Lung (tissue), 12 donors: ENCODE results near the gene MET. TPM values are rescaled to one million over a fixed set of nuclear protein-coding genes. Genes with fewer than 3 reads are reported as not detected.

Experiments
- ATAC-seq: fragments of 200-7000 bp; cut with Tn5 transposase; one replicate; pipeline ENCODE4 v1.9.1; 2020; ENCODE audit warnings: moderate number of reproducible peaks; ENCODE audit not compliant: insufficient read depth, low FRiP score
- DNase-seq, 3 donors: peaks; one replicate each; pipeline ENCODE4 v3.0.0-alpha.2; 2013 to 2017
- H3K27ac ChIP-seq, 2 donors: one replicate each; pipeline ENCODE4 v1.5.1; 2013; ENCODE audit warnings: mild to moderate bottlenecking in 2 of 2, moderate library complexity in 2 of 2, control low read depth in 1 of 2, inconsistent platforms in 1 of 2, low read depth in 1 of 2, low read length in 1 of 2
- H3K27me3 ChIP-seq, 3 donors: one replicate each; pipeline ENCODE4 v1.5.1; 2013; ENCODE audit warnings: low read length in 2 of 3; ENCODE audit not compliant: control insufficient read depth in 3 of 3, insufficient read depth in 3 of 3
- H3K36me3 ChIP-seq, 4 donors: one replicate each; pipeline ENCODE4 v1.5.1; 2013; ENCODE audit warnings: low read length in 4 of 4, mild to moderate bottlenecking in 1 of 4, moderate library complexity in 1 of 4; ENCODE audit not compliant: control insufficient read depth in 4 of 4, insufficient read depth in 4 of 4
- H3K4me1 ChIP-seq, 5 donors: one replicate each; pipeline ENCODE4 v1.5.1; 2013; ENCODE audit warnings: low read length in 5 of 5, mild to moderate bottlenecking in 2 of 5, moderate library complexity in 1 of 5; ENCODE audit not compliant: control insufficient read depth in 5 of 5, insufficient read depth in 5 of 5
- H3K4me3 ChIP-seq: one replicate; pipeline ENCODE4 v1.5.1; 2013; ENCODE audit warnings: mild to moderate bottlenecking, control low read depth, moderate library complexity
- H3K9ac ChIP-seq, 2 donors: one replicate each; pipeline ENCODE4 v1.5.1; 2013; ENCODE audit warnings: low read length in 2 of 2, control low read depth in 1 of 2; ENCODE audit not compliant: insufficient read depth in 1 of 2
- H3K9me3 ChIP-seq, 4 donors: one replicate each; pipeline ENCODE4 v1.5.1; 2013; ENCODE audit warnings: low read length in 3 of 4, mild to moderate bottlenecking in 1 of 4, moderate library complexity in 1 of 4; ENCODE audit not compliant: control insufficient read depth in 4 of 4, insufficient read depth in 3 of 4
- CTCF ChIP-seq: IDR thresholded peaks from 2 replicates; pipeline ENCODE4 v1.5.1; 2012; ENCODE audit warnings: mild to moderate bottlenecking; ENCODE audit errors: control extremely low read depth, extremely low read depth
- WGBS, 2 donors: extraction: QIAGEN DNeasy Blood & Tissue Kit; methylation state at CpG; one replicate each; pipeline ENCODE4 v1.1.7; 2013; 5-methylcytosine and 5-hydroxymethylcytosine counted together
- polyA plus RNA-seq, 2 donors: library from polyadenylated mRNA; stranded (reverse); fragments of 200-250 nt; gene quantifications; one replicate each; pipeline ENCODE4 v1.2.1, GENCODE V29; 2013
- total RNA-seq, 2 donors: library from RNA; depleted of rRNA in 1 of 2; stranded (reverse); fragments of >200 nt in 1 of 2; gene quantifications; one replicate each; pipeline ENCODE4 v1.2.1, GENCODE V29; 2014 to 2021
- donor health status: control.
- donor health status: control.
- donor health status: Bipolar disorder and iron deficiency.
- donor health status: healthy.
- donor health status: DM: yes; HTN: yes; CAD: no.

The MET gene
- total and polyA plus RNA-seq, 4 donors: 16.3 to 106 (median 41.5) TPM

GRCh38 chr7:116691664-116692063 is 19.7 kb downstream of the MET start:
- H3K9ac ChIP-seq: no peak overlapping the region
- H3K27me3 ChIP-seq: no peaks in the 10 kb centered on the region
- H3K4me3 ChIP-seq: no peak overlapping the region
- DNase-seq: no peak
- no peak for ATAC-seq
- TF ChIP-seq CTCF: no peak
- H3K4me1 ChIP-seq: peaks cover 0 to 5% (median 0%) of the 10 kb centered on the region in 5 donors
- WGBS, 2 donors: 60 to 67% methylated on average over 3 of the region's 3 CpGs
- H3K36me3 ChIP-seq: no peaks in the 10 kb centered on the region
- H3K9me3 ChIP-seq: no peaks in the 10 kb centered on the region
- no peak overlapping the region for H3K27ac ChIP-seq

GRCh38 chr7:116692401-116693308 is 20.7 kb downstream of the MET start:
- H3K36me3 ChIP-seq: no peaks in the 10 kb centered on the region
- DNase-seq (no peak), ATAC-seq (no peak)
- H3K4me3 ChIP-seq: no peak overlapping the region
- 84 to 89% methylated on average over 5 of the region's 5 CpGs for WGBS, 2 donors
- H3K27ac ChIP-seq: no peak overlapping the region
- peaks cover 0 to 4% (median 0%) of the 10 kb centered on the region in 5 donors for H3K4me1 ChIP-seq
- H3K9me3 ChIP-seq: no peaks in the 10 kb centered on the region
- TF ChIP-seq CTCF: no peak
- H3K27me3 ChIP-seq: no peaks in the 10 kb centered on the region
- H3K9ac ChIP-seq: no peak overlapping the region

GRCh38 chr7:116696707-116697106 is 24.7 kb downstream of the MET start:
- no peak for DNase-seq
- no peak for TF ChIP-seq CTCF
- H3K27me3 ChIP-seq: no peaks in the 10 kb centered on the region
- WGBS, 2 donors: 76 to 85% methylated on average over 5 of the region's 5 CpGs
- H3K9me3 ChIP-seq: no peaks in the 10 kb centered on the region
- H3K4me1 ChIP-seq: peaks cover 0 to 7% (median 0%) of the 10 kb centered on the region in 5 donors
- no peak for ATAC-seq
- no peak overlapping the region for H3K9ac ChIP-seq
- peaks cover 0 to 5% (median 0%) of the 10 kb centered on the region in 4 donors for H3K36me3 ChIP-seq
- no peak overlapping the region for H3K4me3 ChIP-seq
- no peak overlapping the region for H3K27ac ChIP-seq
